Mesothelial cell of epicardium (in vitro differentiated cells): ENCODE measurements around the gene SEMA4C. TPM values are rescaled to one million over a fixed set of nuclear protein-coding genes. Genes with fewer than 3 reads are reported as not detected.

ENCODE experiments used
- DNase-seq, 2 experiments: peaks; one replicate each; pipeline ENCODE4 v3.0.0; 2021; ENCODE audit warnings: low spot score in 2 of 2; ENCODE audit not compliant: unreplicated experiment in 2 of 2
- H3K27ac Mint-ChIP-seq: 2 replicates; pipeline ENCODE4 v1.8.0; 2021; ENCODE audit warnings: mixed read lengths
- H3K27me3 Mint-ChIP-seq: 2 replicates; pipeline ENCODE4 v1.8.0; 2021; ENCODE audit warnings: low read depth, mixed read lengths
- H3K36me3 Mint-ChIP-seq: 2 replicates; pipeline ENCODE4 v1.8.0; 2021; ENCODE audit warnings: mixed read lengths
- H3K4me1 Mint-ChIP-seq: 2 replicates; pipeline ENCODE4 v1.8.0; 2021; ENCODE audit warnings: mixed read lengths
- H3K4me3 Mint-ChIP-seq: 2 replicates; pipeline ENCODE4 v1.8.0; 2021; ENCODE audit warnings: mild to moderate bottlenecking, moderate library complexity, mixed read lengths
- H3K9me3 Mint-ChIP-seq: 2 replicates; pipeline ENCODE4 v1.8.0; 2021; ENCODE audit warnings: mixed read lengths
- total RNA-seq: library from RNA; stranded (reverse); gene quantifications from 3 replicates; pipeline ENCODE4 v1.2.1, GENCODE V29; 2021
- TF ChIP-seq, protein P1 (sequence below): fragments of 200-600 bp; sonication (generic); IDR thresholded peaks from one replicate; pipeline ENCODE4 v1.5.0; 2021; ENCODE audit warnings: antibody characterized with exemption; ENCODE audit not compliant: unreplicated experiment

SEMA4C gene
- total RNA-seq, 1 donor from 2014 or later: 102 TPM

DNA sequence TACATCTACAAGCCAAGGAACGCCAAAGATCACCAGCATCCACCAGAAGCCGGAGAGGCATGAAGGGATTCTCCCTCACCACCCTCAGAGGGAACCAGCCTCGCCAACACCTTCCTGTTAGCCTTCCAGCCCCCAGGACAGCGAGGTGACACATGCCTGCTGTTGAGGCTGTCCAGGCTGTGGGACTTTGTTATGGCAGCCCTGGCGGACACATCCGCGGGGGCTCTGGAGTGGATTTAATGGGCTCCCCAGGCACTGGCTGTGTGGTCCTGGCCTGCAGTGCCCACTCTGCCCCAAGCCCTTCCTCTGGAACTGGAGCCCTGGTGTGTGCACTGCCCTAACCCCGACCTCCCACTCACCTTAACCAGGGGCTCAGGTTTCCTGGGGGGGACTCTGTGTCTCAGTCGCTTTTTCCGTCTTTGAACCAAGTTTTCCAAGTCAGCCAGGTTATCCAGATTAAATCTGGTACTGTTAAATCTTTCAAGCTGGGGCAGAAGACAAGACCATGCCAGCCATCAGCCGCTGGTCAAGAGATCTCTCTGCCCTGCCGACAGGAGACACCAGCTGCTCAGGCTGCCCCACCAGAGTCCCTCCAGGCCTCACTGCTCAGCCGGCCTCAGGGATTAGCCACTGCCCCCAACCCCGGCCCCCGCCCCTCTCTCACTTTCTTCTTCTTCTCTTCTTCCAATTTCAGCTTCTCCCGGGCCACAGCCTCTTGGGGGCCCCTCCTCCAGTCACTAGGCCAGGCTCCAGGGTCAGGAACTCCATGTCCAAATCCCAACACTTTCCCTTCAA is 28.0 kb downstream of the SEMA4C start:
- Mint-ChIP-seq H3K27ac (no peak overlapping the region), H3K4me1 (peaks cover 4% of the 10 kb centered on the region), H3K4me3 (no peak overlapping the region), H3K36me3 (peaks cover 7% of the 10 kb centered on the region), H3K27me3 (no peaks in the 10 kb centered on the region), H3K9me3 (no peaks in the 10 kb centered on the region)
- no peak for DNase-seq
- TF ChIP-seq, protein P1, sequence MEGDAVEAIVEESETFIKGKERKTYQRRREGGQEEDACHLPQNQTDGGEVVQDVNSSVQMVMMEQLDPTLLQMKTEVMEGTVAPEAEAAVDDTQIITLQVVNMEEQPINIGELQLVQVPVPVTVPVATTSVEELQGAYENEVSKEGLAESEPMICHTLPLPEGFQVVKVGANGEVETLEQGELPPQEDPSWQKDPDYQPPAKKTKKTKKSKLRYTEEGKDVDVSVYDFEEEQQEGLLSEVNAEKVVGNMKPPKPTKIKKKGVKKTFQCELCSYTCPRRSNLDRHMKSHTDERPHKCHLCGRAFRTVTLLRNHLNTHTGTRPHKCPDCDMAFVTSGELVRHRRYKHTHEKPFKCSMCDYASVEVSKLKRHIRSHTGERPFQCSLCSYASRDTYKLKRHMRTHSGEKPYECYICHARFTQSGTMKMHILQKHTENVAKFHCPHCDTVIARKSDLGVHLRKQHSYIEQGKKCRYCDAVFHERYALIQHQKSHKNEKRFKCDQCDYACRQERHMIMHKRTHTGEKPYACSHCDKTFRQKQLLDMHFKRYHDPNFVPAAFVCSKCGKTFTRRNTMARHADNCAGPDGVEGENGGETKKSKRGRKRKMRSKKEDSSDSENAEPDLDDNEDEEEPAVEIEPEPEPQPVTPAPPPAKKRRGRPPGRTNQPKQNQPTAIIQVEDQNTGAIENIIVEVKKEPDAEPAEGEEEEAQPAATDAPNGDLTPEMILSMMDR: no peak

- Mint-ChIP-seq H3K36me3 (peaks cover 10% of the 10 kb centered on the region), H3K9me3 (no peaks in the 10 kb centered on the region), H3K27me3 (no peaks in the 10 kb centered on the region), H3K27ac (peak overlapping the region; percentile 21), H3K4me3 (no peak overlapping the region), H3K4me1 (peaks cover 4% of the 10 kb centered on the region)
- TF ChIP-seq, protein P1: no peak
- DNase-seq: no peak
These were observed 29.7 kb downstream of the SEMA4C start for GRCh38 chr2:96839875-96840850.

GRCh38 chr2:96839293-96839874 is 30.5 kb downstream of the SEMA4C start:
- Mint-ChIP-seq H3K27ac (no peak overlapping the region), H3K4me3 (no peak overlapping the region), H3K4me1 (peaks cover 4% of the 10 kb centered on the region), H3K27me3 (no peaks in the 10 kb centered on the region), H3K36me3 (peaks cover 10% of the 10 kb centered on the region), H3K9me3 (no peaks in the 10 kb centered on the region)
- DNase-seq: no peak
- TF ChIP-seq, protein P1: no peak

GRCh38 chr2:96838345-96839292 is 31.3 kb downstream of the SEMA4C start:
- Mint-ChIP-seq H3K36me3 (peaks cover 10% of the 10 kb centered on the region), H3K4me3 (no peak overlapping the region), H3K27ac (no peak overlapping the region), H3K9me3 (no peaks in the 10 kb centered on the region), H3K27me3 (no peaks in the 10 kb centered on the region), H3K4me1 (peaks cover 5% of the 10 kb centered on the region)
- TF ChIP-seq, protein P1: no peak
- DNase-seq: no peak

DNA sequence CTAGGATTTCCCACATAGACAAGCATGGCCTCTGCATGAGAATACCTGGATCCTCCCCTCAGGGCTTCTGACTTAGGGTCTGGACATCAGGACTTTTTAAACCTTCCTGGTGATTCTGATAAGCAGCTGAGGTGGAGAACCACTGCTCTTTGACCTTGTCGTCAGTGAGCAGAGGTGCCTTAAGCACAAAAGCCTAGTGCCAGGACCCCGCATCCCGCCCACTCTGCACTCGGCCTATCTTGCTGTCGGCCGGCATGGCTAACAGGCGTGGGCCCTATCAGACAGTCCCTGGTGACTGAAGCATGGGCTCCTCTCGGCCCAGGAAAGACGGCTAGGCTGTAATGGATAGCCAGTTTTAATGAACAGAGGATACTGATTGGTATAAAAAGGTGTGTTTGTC is 32.3 kb downstream of the SEMA4C start:
- no peak overlapping the region for H3K27ac Mint-ChIP-seq
- no peak overlapping the region for H3K4me3 Mint-ChIP-seq
- H3K4me1 Mint-ChIP-seq: peaks cover 12% of the 10 kb centered on the region
- H3K36me3 Mint-ChIP-seq: peaks cover 12% of the 10 kb centered on the region
- TF ChIP-seq, protein P1: no peak
- H3K27me3 Mint-ChIP-seq: no peaks in the 10 kb centered on the region
- no peaks in the 10 kb centered on the region for H3K9me3 Mint-ChIP-seq
- DNase-seq: no peak
